SK-N-SH (cell line): ENCODE results near the gene HNRNPC.

Source experiments
- CHD2 ChIP-seq: fragments of 150-350 bp; IDR thresholded peaks from 2 replicates; pipeline ENCODE4 v1.6.1; 2018; ENCODE audit warnings: low read length; ENCODE audit not compliant: partially characterized antibody
- EP300 ChIP-seq, 2 experiments: IDR thresholded peaks; 2 replicates each; pipeline versions ENCODE4 v1.4.0 to v1.6.1; 2012; ENCODE audit warnings: borderline replicate concordance in 1 of 2, low read depth in 1 of 2, low read length in 1 of 2
- EZH2phosphoT487 ChIP-seq: fragments of 200-600 bp; sonication (generic); IDR thresholded peaks from 2 replicates; pipeline ENCODE4 v1.6.1; 2017; ENCODE audit warnings: low read depth, mixed run types, mild to moderate bottlenecking, antibody characterized with exemption, moderate library complexity, borderline replicate concordance
- NFIC ChIP-seq: IDR thresholded peaks from 2 replicates; pipeline ENCODE4 v1.4.0; 2012; ENCODE audit warnings: borderline replicate concordance
- POLR2AphosphoS5 ChIP-seq: IDR thresholded peaks from 2 replicates; pipeline ENCODE4 v1.6.1; 2012; ENCODE audit warnings: low read depth, low read length
- RAD21 ChIP-seq: IDR thresholded peaks from 2 replicates; pipeline ENCODE4 v1.6.1; 2012; ENCODE audit warnings: mild to moderate bottlenecking, low read length
- TAF1 ChIP-seq: IDR thresholded peaks from 2 replicates; pipeline ENCODE4 v1.6.1; 2012; ENCODE audit warnings: low read depth, mild to moderate bottlenecking, low read length, moderate library complexity, borderline replicate concordance
- YY1 ChIP-seq: IDR thresholded peaks from 2 replicates; pipeline ENCODE4 v1.4.0; 2012; ENCODE audit warnings: low read depth, mild to moderate bottlenecking
- TF ChIP-seq, protein P1 (sequence below): fragments of 200-600 bp; sonication (generic); IDR thresholded peaks from 2 replicates; pipeline ENCODE4 v1.6.1; 2017; ENCODE audit warnings: antibody characterized with exemption, mild to moderate bottlenecking, moderate library complexity
- TF ChIP-seq, protein P2 (sequence below): IDR thresholded peaks from 2 replicates; pipeline ENCODE4 v1.4.0; 2012; ENCODE audit warnings: low read depth, borderline replicate concordance
- TF ChIP-seq, protein P3 (sequence below): fragments of 150-350 bp; IDR thresholded peaks from 2 replicates; pipeline ENCODE4 v1.6.1; 2017; ENCODE audit warnings: antibody characterized with exemption, low read length, low read depth, borderline replicate concordance

DNA sequence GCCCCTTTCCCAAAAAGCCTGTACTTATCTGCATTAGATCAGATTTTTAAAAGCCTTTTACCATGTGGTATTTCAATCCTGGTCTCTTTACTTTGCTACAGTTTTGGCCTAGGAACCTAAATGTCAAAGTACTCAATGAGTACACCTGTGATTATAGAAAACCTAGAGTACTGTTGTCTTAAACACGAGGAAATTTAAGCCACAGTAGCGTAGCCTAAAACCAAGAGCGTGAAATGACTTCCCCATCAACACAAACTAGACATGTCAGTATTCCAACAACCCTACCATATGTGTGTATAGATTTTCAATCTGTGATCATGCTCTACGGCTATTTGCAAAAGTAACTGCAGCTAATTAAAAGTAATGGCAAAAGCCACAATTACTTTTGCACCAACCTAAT is 60.7 kb downstream of the HNRNPC start:
- TF ChIP-seq, protein P1, sequence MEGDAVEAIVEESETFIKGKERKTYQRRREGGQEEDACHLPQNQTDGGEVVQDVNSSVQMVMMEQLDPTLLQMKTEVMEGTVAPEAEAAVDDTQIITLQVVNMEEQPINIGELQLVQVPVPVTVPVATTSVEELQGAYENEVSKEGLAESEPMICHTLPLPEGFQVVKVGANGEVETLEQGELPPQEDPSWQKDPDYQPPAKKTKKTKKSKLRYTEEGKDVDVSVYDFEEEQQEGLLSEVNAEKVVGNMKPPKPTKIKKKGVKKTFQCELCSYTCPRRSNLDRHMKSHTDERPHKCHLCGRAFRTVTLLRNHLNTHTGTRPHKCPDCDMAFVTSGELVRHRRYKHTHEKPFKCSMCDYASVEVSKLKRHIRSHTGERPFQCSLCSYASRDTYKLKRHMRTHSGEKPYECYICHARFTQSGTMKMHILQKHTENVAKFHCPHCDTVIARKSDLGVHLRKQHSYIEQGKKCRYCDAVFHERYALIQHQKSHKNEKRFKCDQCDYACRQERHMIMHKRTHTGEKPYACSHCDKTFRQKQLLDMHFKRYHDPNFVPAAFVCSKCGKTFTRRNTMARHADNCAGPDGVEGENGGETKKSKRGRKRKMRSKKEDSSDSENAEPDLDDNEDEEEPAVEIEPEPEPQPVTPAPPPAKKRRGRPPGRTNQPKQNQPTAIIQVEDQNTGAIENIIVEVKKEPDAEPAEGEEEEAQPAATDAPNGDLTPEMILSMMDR, result no peak
- no peak for TF ChIP-seq YY1
- no peak for TF ChIP-seq TAF1
- TF ChIP-seq CHD2, result no peak
- TF ChIP-seq RAD21, result no peak
- TF ChIP-seq, protein P2, sequence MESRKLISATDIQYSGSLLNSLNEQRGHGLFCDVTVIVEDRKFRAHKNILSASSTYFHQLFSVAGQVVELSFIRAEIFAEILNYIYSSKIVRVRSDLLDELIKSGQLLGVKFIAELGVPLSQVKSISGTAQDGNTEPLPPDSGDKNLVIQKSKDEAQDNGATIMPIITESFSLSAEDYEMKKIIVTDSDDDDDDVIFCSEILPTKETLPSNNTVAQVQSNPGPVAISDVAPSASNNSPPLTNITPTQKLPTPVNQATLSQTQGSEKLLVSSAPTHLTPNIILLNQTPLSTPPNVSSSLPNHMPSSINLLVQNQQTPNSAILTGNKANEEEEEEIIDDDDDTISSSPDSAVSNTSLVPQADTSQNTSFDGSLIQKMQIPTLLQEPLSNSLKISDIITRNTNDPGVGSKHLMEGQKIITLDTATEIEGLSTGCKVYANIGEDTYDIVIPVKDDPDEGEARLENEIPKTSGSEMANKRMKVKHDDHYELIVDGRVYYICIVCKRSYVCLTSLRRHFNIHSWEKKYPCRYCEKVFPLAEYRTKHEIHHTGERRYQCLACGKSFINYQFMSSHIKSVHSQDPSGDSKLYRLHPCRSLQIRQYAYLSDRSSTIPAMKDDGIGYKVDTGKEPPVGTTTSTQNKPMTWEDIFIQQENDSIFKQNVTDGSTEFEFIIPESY, result no peak
- TF ChIP-seq NFIC, result no peak
- TF ChIP-seq EZH2phosphoT487, result no peak
- TF ChIP-seq EP300 (IDR thresholded peaks at IDR 0.05; ENCODE audit: borderline replicate concordance in 1 of 2, low read depth in 1 of 2, low read length in 1 of 2), result no peak
- TF ChIP-seq, protein P3, sequence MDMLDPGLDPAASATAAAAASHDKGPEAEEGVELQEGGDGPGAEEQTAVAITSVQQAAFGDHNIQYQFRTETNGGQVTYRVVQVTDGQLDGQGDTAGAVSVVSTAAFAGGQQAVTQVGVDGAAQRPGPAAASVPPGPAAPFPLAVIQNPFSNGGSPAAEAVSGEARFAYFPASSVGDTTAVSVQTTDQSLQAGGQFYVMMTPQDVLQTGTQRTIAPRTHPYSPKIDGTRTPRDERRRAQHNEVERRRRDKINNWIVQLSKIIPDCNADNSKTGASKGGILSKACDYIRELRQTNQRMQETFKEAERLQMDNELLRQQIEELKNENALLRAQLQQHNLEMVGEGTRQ, result no peak
- no peak for TF ChIP-seq POLR2AphosphoS5
